NOMO-1 treated with DMSO at 0.1 percent for 48 hours (cell line): ENCODE data around the gene RUNX2.

Experiments
- DNase-seq: peaks from one replicate; lab custom pipeline; 2025; ENCODE audit not compliant: unreplicated experiment; lab: John Stamatoyannopoulos, UW

The RUNX2 gene

GRCh38 chr6:45479834-45480751 is 152.0 kb downstream of the RUNX2 start:
- peak; percentile 5 for DNase-seq

GRCh38 chr6:45480752-45481415 is 152.8 kb downstream of the RUNX2 start:
- DNase-seq: no peak

- no peak for DNase-seq
These were observed 154.9 kb downstream of the RUNX2 start for GRCh38 chr6:45483021-45483420.

- no peak for DNase-seq
These were observed 155.4 kb downstream of the RUNX2 start for GRCh38 chr6:45483501-45483900.

GRCh38 chr6:45486736-45487135 is 158.6 kb downstream of the RUNX2 start:
- DNase-seq: peak; percentile 30

GRCh38 chr6:45487645-45488044 is 159.5 kb downstream of the RUNX2 start:
- no peak for DNase-seq

- no peak for DNase-seq
These were observed 160.1 kb downstream of the RUNX2 start for GRCh38 chr6:45488269-45488668.

GRCh38 chr6:45488889-45489288 is 160.8 kb downstream of the RUNX2 start:
- no peak for DNase-seq

- DNase-seq: no peak
These were observed 163.1 kb downstream of the RUNX2 start for GRCh38 chr6:45491048-45491735.

GRCh38 chr6:45491874-45492273 is 163.7 kb downstream of the RUNX2 start:
- DNase-seq: no peak

- no peak for DNase-seq
These were observed 165.6 kb downstream of the RUNX2 start for GRCh38 chr6:45493761-45494160.

- peak; percentile 10 for DNase-seq
These were observed 166.4 kb downstream of the RUNX2 start for GRCh38 chr6:45494416-45495135.

- DNase-seq: peak; percentile 97
These were observed 167.4 kb downstream of the RUNX2 start for GRCh38 chr6:45495429-45496084.

GRCh38 chr6:45496085-45496433 is 167.9 kb downstream of the RUNX2 start:
- DNase-seq: no peak

- DNase-seq: no peak
These were observed 170.5 kb downstream of the RUNX2 start for GRCh38 chr6:45498591-45498990.

GRCh38 chr6:45500924-45501816 is 173.0 kb downstream of the RUNX2 start:
- no peak for DNase-seq

GRCh38 chr6:45502456-45502855 is 174.3 kb downstream of the RUNX2 start:
- DNase-seq: no peak

- no peak for DNase-seq
These were observed 176.8 kb downstream of the RUNX2 start for GRCh38 chr6:45504947-45505346.

GRCh38 chr6:45505470-45505869 is 177.3 kb downstream of the RUNX2 start:
- no peak for DNase-seq

- no peak for DNase-seq
These were observed 179.1 kb downstream of the RUNX2 start for GRCh38 chr6:45507186-45507585.
